ENCODE results near the gene SCRT2. TPM values are rescaled to one million over a fixed set of nuclear protein-coding genes. Genes with fewer than 3 reads are reported as not detected.

Gene SCRT2
- polyA plus RNA-seq, 3 donors, result not detected

DNA sequence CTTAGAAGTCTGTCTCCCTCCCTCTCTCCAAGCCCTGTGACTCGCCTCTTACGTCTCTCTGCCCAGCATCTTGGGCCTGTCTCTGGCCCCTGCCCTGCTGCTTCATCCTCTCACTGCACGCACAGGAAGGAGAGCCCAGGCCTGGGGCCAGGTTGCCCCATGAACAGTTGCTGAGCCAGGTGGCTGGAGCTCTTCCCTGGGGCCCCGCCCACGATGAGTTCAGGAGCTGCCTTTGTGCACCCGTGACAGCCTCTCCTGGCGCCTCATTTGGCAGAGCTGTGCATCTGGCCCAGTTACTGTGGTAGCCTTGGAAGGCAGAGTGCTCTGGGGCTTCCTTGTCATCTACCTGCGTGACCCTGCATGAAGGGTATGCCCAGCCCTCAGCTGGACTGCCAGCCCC lies 48.2 kb upstream of the SCRT2 start:
- peaks cover 32 to 46% (median 35%) of the 10 kb centered on the region in 3 donors for H3K27me3 Mint-ChIP-seq (ENCODE audit: low read depth in 3 of 3)
- Histone ChIP-seq H3K9ac (ENCODE audit: insufficient read depth, low read length, poor library complexity, severe bottlenecking) (no peak overlapping the region), H3K27ac (ENCODE audit: low read depth in 1 of 2, low read length in 2 of 2) (no peak overlapping the region), H3K4me2 (replicated peaks; ENCODE audit: extremely low read depth, low read length, poor library complexity, severe bottlenecking) (no peak overlapping the region), H4K20me1 (ENCODE audit: insufficient read depth, low read length) (no peaks in the 10 kb centered on the region), H3K4me3 (replicated peaks in 1 of 3; ENCODE audit: low read depth in 2 of 3, low read length in 3 of 3) (no peak overlapping the region), H3K36me3 (replicated peaks in 1 of 2; ENCODE audit: control insufficient read depth in 1 of 2, insufficient read depth in 2 of 2, low read length in 2 of 2) (no peaks in the 10 kb centered on the region), H3K4me1 (ENCODE audit: control insufficient read depth in 1 of 2, insufficient read depth in 2 of 2, low read length in 2 of 2) (peaks cover 2 to 10% of the 10 kb centered on the region in 2 donors), H3K9me3 (replicated peaks in 1 of 2; ENCODE audit: control insufficient read depth in 1 of 2, insufficient read depth in 1 of 2, low read length in 2 of 2) (peaks cover 0 to 8% of the 10 kb centered on the region in 2 donors), H2AFZ (ENCODE audit: insufficient read depth, low read depth, low read length, poor library complexity, severe bottlenecking) (no peak overlapping the region), H3K27me3 (ENCODE audit: control insufficient read depth in 2 of 2, insufficient read depth in 2 of 2, low read length in 2 of 2) (peaks cover 18 to 33% of the 10 kb centered on the region in 2 donors), H3K79me2 (ENCODE audit: insufficient read depth, low read length) (no peaks in the 10 kb centered on the region)
- peaks cover 6% of the 10 kb centered on the region for H3K4me1 Mint-ChIP-seq
- TF ChIP-seq, protein P1, sequence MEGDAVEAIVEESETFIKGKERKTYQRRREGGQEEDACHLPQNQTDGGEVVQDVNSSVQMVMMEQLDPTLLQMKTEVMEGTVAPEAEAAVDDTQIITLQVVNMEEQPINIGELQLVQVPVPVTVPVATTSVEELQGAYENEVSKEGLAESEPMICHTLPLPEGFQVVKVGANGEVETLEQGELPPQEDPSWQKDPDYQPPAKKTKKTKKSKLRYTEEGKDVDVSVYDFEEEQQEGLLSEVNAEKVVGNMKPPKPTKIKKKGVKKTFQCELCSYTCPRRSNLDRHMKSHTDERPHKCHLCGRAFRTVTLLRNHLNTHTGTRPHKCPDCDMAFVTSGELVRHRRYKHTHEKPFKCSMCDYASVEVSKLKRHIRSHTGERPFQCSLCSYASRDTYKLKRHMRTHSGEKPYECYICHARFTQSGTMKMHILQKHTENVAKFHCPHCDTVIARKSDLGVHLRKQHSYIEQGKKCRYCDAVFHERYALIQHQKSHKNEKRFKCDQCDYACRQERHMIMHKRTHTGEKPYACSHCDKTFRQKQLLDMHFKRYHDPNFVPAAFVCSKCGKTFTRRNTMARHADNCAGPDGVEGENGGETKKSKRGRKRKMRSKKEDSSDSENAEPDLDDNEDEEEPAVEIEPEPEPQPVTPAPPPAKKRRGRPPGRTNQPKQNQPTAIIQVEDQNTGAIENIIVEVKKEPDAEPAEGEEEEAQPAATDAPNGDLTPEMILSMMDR (IDR thresholded peaks at IDR 0.05), result no peak
- no peak overlapping the region for H3K4me3 Mint-ChIP-seq
- intact Hi-C loops (cut with micrococcal nuclease), result no loop called here
- no peak overlapping the region for H3K27ac Mint-ChIP-seq
- no peaks in the 10 kb centered on the region for H3K36me3 Mint-ChIP-seq
- H3K9me3 Mint-ChIP-seq, result peaks cover 0 to 11% (median 2%) of the 10 kb centered on the region in 7 donors
- DNase-seq, result no peak
- 82% methylated on average over 8 of the region's 8 CpGs for WGBS (ENCODE audit: insufficient coverage)

DNA sequence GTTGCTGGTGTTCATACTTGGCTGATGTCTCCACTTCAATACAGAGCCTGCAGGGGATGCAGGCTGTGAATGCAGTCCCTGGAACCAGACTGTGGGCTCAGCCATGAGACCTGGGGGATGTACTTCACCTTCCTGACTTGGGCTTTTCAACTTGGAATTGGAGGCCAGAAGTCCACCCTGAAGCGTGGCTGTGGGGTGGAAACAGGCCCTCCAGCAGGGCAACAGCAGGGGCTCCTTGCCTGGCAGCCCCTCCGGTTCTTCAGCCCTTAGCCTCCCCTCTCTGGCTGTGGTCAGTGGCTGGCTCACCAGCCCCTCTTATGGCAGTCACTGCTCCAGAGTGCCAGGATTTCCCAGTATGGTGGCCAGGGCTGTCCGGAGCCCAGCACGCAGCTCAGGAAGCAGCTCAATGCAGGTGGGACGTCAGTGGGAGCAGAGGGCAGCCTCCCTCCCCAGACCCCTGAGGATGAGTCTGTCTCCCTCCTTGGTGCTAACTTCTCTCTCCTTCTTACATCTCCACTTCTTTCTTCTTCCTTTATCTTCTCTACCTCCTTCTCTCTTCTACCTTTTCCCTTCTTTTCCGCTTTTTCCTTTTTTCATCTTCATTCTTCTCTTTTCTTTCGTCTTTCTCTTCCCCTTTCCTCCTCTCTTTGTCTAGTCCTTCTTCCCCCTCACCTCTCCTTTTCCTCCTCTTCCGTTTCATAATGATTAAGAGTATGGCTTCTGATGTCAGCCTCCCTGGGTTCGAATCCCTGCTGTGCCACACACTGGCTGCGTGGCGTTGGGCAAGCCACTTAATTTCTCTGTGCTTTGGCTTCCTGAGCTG lies 47.4 kb upstream of the SCRT2 start:
- Histone ChIP-seq H3K4me3 (replicated peaks in 1 of 3; ENCODE audit: low read depth in 2 of 3, low read length in 3 of 3) (no peak overlapping the region), H3K9ac (ENCODE audit: insufficient read depth, low read length, poor library complexity, severe bottlenecking) (no peak overlapping the region), H3K4me1 (ENCODE audit: control insufficient read depth in 1 of 2, insufficient read depth in 2 of 2, low read length in 2 of 2) (peaks cover 0 to 3% of the 10 kb centered on the region in 2 donors), H2AFZ (ENCODE audit: insufficient read depth, low read depth, low read length, poor library complexity, severe bottlenecking) (no peak overlapping the region), H3K27ac (ENCODE audit: low read depth in 1 of 2, low read length in 2 of 2) (no peak overlapping the region), H3K79me2 (ENCODE audit: insufficient read depth, low read length) (no peaks in the 10 kb centered on the region), H3K36me3 (replicated peaks in 1 of 2; ENCODE audit: control insufficient read depth in 1 of 2, insufficient read depth in 2 of 2, low read length in 2 of 2) (no peaks in the 10 kb centered on the region), H3K9me3 (replicated peaks in 1 of 2; ENCODE audit: control insufficient read depth in 1 of 2, insufficient read depth in 1 of 2, low read length in 2 of 2) (peaks cover 0 to 4% of the 10 kb centered on the region in 2 donors), H3K27me3 (ENCODE audit: control insufficient read depth in 2 of 2, insufficient read depth in 2 of 2, low read length in 2 of 2) (peaks cover 15 to 28% of the 10 kb centered on the region in 2 donors), H4K20me1 (ENCODE audit: insufficient read depth, low read length) (no peaks in the 10 kb centered on the region), H3K4me2 (replicated peaks; ENCODE audit: extremely low read depth, low read length, poor library complexity, severe bottlenecking) (no peak overlapping the region)
- DNase-seq, result no peak
- Mint-ChIP-seq H3K27ac (no peak overlapping the region), H3K36me3 (no peaks in the 10 kb centered on the region), H3K4me1 (peaks cover 3% of the 10 kb centered on the region), H3K27me3 (ENCODE audit: low read depth in 3 of 3) (peaks cover 27 to 43% (median 29%) of the 10 kb centered on the region in 3 donors), H3K9me3 (peaks cover 0 to 7% (median 0%) of the 10 kb centered on the region in 7 donors), H3K4me3 (no peak overlapping the region)
- intact Hi-C loops (cut with micrococcal nuclease), result no loop called here
- 92% methylated on average over 7 of the region's 11 CpGs for WGBS (ENCODE audit: insufficient coverage)
- TF ChIP-seq, protein P1 (IDR thresholded peaks at IDR 0.05), result no peak
